ENCODE measurements around the gene FAXC.

DNA sequence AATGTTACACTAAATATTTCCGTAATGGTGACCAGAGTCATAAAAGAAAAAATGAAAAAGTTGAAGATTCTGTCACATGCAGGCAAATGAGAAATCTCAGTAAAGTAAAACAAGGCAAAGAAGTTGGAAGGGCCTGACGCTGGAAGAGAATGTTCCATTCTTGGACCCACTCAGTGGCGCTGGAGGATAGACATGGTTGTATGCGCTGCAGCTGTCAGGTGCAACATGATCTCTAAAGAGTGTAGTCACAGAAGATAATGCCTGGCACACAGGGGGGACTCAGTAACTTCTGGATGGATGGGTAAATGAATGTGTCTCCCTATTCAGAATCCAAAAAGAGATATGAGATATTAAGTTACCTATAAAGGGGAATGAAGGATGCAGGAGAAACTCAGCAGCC, 116.3 kb downstream of the FAXC start:
- TF ChIP-seq, protein P1, sequence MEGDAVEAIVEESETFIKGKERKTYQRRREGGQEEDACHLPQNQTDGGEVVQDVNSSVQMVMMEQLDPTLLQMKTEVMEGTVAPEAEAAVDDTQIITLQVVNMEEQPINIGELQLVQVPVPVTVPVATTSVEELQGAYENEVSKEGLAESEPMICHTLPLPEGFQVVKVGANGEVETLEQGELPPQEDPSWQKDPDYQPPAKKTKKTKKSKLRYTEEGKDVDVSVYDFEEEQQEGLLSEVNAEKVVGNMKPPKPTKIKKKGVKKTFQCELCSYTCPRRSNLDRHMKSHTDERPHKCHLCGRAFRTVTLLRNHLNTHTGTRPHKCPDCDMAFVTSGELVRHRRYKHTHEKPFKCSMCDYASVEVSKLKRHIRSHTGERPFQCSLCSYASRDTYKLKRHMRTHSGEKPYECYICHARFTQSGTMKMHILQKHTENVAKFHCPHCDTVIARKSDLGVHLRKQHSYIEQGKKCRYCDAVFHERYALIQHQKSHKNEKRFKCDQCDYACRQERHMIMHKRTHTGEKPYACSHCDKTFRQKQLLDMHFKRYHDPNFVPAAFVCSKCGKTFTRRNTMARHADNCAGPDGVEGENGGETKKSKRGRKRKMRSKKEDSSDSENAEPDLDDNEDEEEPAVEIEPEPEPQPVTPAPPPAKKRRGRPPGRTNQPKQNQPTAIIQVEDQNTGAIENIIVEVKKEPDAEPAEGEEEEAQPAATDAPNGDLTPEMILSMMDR (IDR thresholded peaks at IDR 0.05), result no peak
- no peak for TF ChIP-seq POLR2A (IDR thresholded peaks at IDR 0.05)

Data from ovary (tissue), 3 donors.